Thoracic aorta (tissue), 2 donors: ENCODE data around the gene KLC1. TPM values are rescaled to one million over a fixed set of nuclear protein-coding genes. Genes with fewer than 3 reads are reported as not detected.

Experiments
- ATAC-seq: fragments of 150-250 bp; one replicate; pipeline ENCODE4 v1.8.0; 2017; ENCODE audit warnings: low read depth; ENCODE audit not compliant: insufficient number of reproducible peaks, low FRiP score
- DNase-seq: peaks from one replicate; pipeline ENCODE4 v3.0.0-alpha.2; 2020; ENCODE audit warnings: low spot score
- H3K27ac ChIP-seq, 2 donors: fragments of 200-600 bp; sonication (generic); 1 replicate in 1 of 2; 2 replicates in 1 of 2; pipeline ENCODE4 v1.5.1; 2016; ENCODE audit warnings: mild to moderate bottlenecking in 2 of 2, moderate library complexity in 2 of 2
- H3K27me3 ChIP-seq: fragments of 200-600 bp; sonication (generic); replicated peaks from 2 replicates; pipeline ENCODE4 v1.6.0; 2016; ENCODE audit warnings: mild to moderate bottlenecking; ENCODE audit not compliant: insufficient read depth
- H3K36me3 ChIP-seq: fragments of 200-600 bp; sonication (generic); one replicate; pipeline ENCODE4 v1.5.1; 2016
- H3K4me1 ChIP-seq, 2 donors: fragments of 200-600 bp; sonication (generic); 1 replicate in 1 of 2; 2 replicates in 1 of 2; pipeline versions ENCODE4 v1.5.1 to v1.6.0; 2016; ENCODE audit warnings: low read depth in 2 of 2, mild to moderate bottlenecking in 1 of 2; ENCODE audit not compliant: control insufficient read depth in 1 of 2
- H3K4me3 ChIP-seq: fragments of 200-600 bp; sonication (generic); 2 replicates; pipeline ENCODE4 v1.5.1; 2016; ENCODE audit warnings: mild to moderate bottlenecking
- H3K9me3 ChIP-seq: fragments of 200-600 bp; sonication (generic); 2 replicates; pipeline ENCODE4 v1.5.1; 2016
- CTCF ChIP-seq: fragments of 200-600 bp; sonication (generic); IDR thresholded peaks from one replicate; pipeline ENCODE4 v1.5.1; 2019; ENCODE audit warnings: antibody characterized with exemption
- total RNA-seq, 2 donors: library from RNA; depleted of rRNA; stranded (reverse); fragments of >200 nt; gene quantifications; one replicate each; pipeline versions ENCODE4 v1.1.0 to v1.2.3, GENCODE V29; 2016

Gene KLC1
- total RNA-seq, 2 donors from 2014 or later, result 545 to 588 TPM

- peaks cover 60% of the 10 kb centered on the region for H3K36me3 ChIP-seq
- H3K27ac ChIP-seq, result no peak overlapping the region
Observed at GRCh38 chr14:103685276-103686211, 56.5 kb downstream of the KLC1 start.

GRCh38 chr14:103686831-103687485 is 57.9 kb downstream of the KLC1 start:
- Histone ChIP-seq H3K4me1 (peaks cover 8 to 39% of the 10 kb centered on the region in 2 donors), H3K4me3 (no peak overlapping the region), H3K9me3 (no peaks in the 10 kb centered on the region), H3K27ac (peak overlapping the region; percentile 57 to 60), H3K27me3 (no peaks in the 10 kb centered on the region), H3K36me3 (peaks cover 46% of the 10 kb centered on the region)
- no peak for TF ChIP-seq CTCF
- DNase-seq, result no peak
- no peak for ATAC-seq

More at GRCh38 chr14:103685276-103686211, 56.5 kb downstream of the KLC1 start:
- Histone ChIP-seq H3K4me1 (peaks cover 8 to 42% of the 10 kb centered on the region in 2 donors), H3K9me3 (no peaks in the 10 kb centered on the region), H3K4me3 (no peak overlapping the region), H3K27me3 (no peaks in the 10 kb centered on the region)
- TF ChIP-seq CTCF, result no peak
- DNase-seq, result no peak
- ATAC-seq, result no peak

GRCh38 chr14:103687712-103688111 is 58.7 kb downstream of the KLC1 start:
- Histone ChIP-seq H3K27me3 (no peaks in the 10 kb centered on the region), H3K4me1 (peaks cover 8 to 39% of the 10 kb centered on the region in 2 donors), H3K9me3 (no peaks in the 10 kb centered on the region), H3K36me3 (peaks cover 45% of the 10 kb centered on the region), H3K27ac (peak overlapping the region; percentile 57 to 60), H3K4me3 (no peak overlapping the region)
- no peak for DNase-seq
- TF ChIP-seq CTCF, result no peak
- ATAC-seq, result no peak

- H3K27me3 ChIP-seq, result no peaks in the 10 kb centered on the region
- no peak overlapping the region for H3K4me3 ChIP-seq
- no peaks in the 10 kb centered on the region for H3K9me3 ChIP-seq
- TF ChIP-seq CTCF, result no peak
- ATAC-seq (no peak), DNase-seq (no peak)
- H3K27ac ChIP-seq, result peak overlapping the region; percentile 4 to 60
- peaks cover 8 to 39% of the 10 kb centered on the region in 2 donors for H3K4me1 ChIP-seq
- peaks cover 45% of the 10 kb centered on the region for H3K36me3 ChIP-seq
Observed at GRCh38 chr14:103688441-103688840, 59.4 kb downstream of the KLC1 start.
